Rectal smooth muscle tissue (tissue), 1 donor: ENCODE results near the gene MAN1C1.

Experiments used
- H3K27ac ChIP-seq: one replicate; pipeline ENCODE4 v1.7.0; 2013; ENCODE audit warnings: low read depth, low read length, inconsistent platforms
- H3K27me3 ChIP-seq: one replicate; pipeline ENCODE4 v1.7.0; 2013; ENCODE audit warnings: low read length; ENCODE audit not compliant: control insufficient read depth, insufficient read depth
- H3K36me3 ChIP-seq: one replicate; pipeline ENCODE4 v1.7.0; 2013; ENCODE audit warnings: low read length; ENCODE audit not compliant: control insufficient read depth, insufficient read depth
- H3K4me1 ChIP-seq: one replicate; pipeline ENCODE4 v1.7.0; 2013; ENCODE audit warnings: low read length; ENCODE audit not compliant: control insufficient read depth, insufficient read depth
- H3K4me3 ChIP-seq: one replicate; pipeline ENCODE4 v1.7.0; 2013; ENCODE audit warnings: low read length
- H3K9ac ChIP-seq: one replicate; pipeline ENCODE4 v1.7.0; 2013; ENCODE audit warnings: low read length

The MAN1C1 gene

DNA sequence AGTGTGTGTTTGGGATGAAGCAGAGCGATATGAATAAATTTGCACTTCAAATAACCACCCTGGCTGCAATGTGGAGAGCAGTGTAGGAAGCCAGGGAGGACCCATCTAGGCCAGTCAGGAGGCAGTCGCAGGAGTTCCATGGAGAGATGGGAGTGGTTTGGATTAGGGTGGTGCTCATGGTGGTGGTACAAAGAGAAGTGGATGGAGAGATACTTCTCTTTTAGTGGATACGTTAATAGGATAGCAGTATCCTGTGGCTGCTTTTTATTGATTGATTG is 58.2 kb downstream of the MAN1C1 start:
- Histone ChIP-seq H3K4me1 (no peaks in the 10 kb centered on the region), H3K9ac (no peak overlapping the region), H3K4me3 (no peak overlapping the region), H3K27ac (no peak overlapping the region), H3K27me3 (no peaks in the 10 kb centered on the region), H3K36me3 (no peaks in the 10 kb centered on the region)

DNA sequence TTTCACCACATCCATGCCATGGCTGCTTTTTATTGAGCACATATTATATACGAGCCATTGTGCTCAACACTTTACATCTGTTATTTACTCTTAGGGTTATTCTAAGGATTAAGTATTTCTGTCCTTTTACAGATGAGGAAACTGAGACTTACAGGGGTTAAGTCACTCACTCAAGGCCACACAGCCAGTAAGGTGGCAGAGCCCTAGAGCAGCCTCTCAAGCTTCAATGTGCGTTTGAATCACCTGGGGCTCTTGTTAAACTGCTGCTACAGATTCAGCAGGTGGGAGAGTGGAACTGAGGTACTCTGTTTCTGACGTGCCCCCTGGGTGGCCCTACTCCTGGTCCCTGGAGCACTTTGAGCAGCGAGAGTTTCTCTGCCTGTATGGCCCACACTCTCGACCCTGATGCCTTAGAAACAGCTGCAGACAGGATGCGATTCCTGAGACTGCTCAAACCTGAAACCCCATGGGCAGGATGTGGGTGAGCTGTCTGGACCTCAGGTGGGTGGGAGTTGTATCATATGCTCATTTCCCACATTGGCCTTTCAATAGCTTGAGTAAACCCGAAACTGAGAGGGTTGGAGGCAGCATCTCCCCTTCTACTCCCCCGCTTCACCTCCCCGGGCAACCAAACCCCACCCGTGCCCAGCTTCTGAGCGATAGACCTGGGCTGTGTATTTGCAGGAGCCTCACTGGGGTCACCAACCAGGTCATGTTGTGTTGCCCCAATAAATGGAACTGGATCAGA is 59.3 kb downstream of the MAN1C1 start:
- Histone ChIP-seq H3K27ac (no peak overlapping the region), H3K36me3 (no peaks in the 10 kb centered on the region), H3K9ac (no peak overlapping the region), H3K27me3 (no peaks in the 10 kb centered on the region), H3K4me3 (no peak overlapping the region), H3K4me1 (no peaks in the 10 kb centered on the region)

- H3K9ac ChIP-seq: no peak overlapping the region
- H3K4me3 ChIP-seq: no peak overlapping the region
- no peaks in the 10 kb centered on the region for H3K36me3 ChIP-seq
- H3K27ac ChIP-seq: no peak overlapping the region
- H3K27me3 ChIP-seq: no peaks in the 10 kb centered on the region
- no peaks in the 10 kb centered on the region for H3K4me1 ChIP-seq
Observed at GRCh38 chr1:25676488-25676887, 59.9 kb downstream of the MAN1C1 start.

GRCh38 chr1:25677193-25677773 is 60.7 kb downstream of the MAN1C1 start:
- no peaks in the 10 kb centered on the region for H3K4me1 ChIP-seq
- no peak overlapping the region for H3K9ac ChIP-seq
- no peaks in the 10 kb centered on the region for H3K27me3 ChIP-seq
- no peak overlapping the region for H3K4me3 ChIP-seq
- no peak overlapping the region for H3K27ac ChIP-seq
- H3K36me3 ChIP-seq: no peaks in the 10 kb centered on the region

GRCh38 chr1:25679171-25679570 is 62.6 kb downstream of the MAN1C1 start:
- Histone ChIP-seq H3K4me1 (no peaks in the 10 kb centered on the region), H3K4me3 (no peak overlapping the region), H3K9ac (no peak overlapping the region), H3K27ac (no peak overlapping the region), H3K36me3 (no peaks in the 10 kb centered on the region), H3K27me3 (no peaks in the 10 kb centered on the region)

GRCh38 chr1:25680701-25681100 is 64.1 kb downstream of the MAN1C1 start:
- Histone ChIP-seq H3K9ac (no peak overlapping the region), H3K4me1 (no peaks in the 10 kb centered on the region), H3K27ac (no peak overlapping the region), H3K36me3 (no peaks in the 10 kb centered on the region), H3K4me3 (no peak overlapping the region), H3K27me3 (no peaks in the 10 kb centered on the region)

DNA sequence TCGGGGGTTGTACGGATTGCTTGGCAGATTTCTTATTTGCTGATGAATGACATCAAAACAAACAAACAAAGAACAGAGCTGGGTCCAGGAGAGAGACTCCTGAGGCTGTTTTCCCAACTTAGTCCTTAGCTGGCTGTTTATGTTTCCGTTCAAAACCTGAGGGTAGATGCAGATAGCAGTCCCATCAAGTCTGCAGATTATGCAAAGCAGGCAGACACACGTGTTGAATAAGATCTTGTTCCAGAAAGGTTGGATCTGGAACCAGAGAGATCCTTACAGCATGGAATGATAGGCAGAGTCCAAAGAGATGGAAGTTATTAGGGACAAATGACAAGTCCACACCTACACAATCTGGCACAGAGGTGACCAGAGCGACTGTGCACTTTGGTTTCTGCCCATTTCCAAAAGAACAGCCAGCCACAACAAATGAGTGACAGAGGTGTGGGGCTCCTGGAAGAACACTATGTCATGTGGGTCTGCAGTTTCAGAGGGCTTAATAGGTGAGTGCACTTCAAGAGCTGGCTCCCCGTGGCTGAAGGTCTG is 65.5 kb downstream of the MAN1C1 start:
- Histone ChIP-seq H3K27me3 (no peaks in the 10 kb centered on the region), H3K4me3 (no peak overlapping the region), H3K9ac (no peak overlapping the region), H3K27ac (no peak overlapping the region), H3K36me3 (no peaks in the 10 kb centered on the region), H3K4me1 (no peaks in the 10 kb centered on the region)

DNA sequence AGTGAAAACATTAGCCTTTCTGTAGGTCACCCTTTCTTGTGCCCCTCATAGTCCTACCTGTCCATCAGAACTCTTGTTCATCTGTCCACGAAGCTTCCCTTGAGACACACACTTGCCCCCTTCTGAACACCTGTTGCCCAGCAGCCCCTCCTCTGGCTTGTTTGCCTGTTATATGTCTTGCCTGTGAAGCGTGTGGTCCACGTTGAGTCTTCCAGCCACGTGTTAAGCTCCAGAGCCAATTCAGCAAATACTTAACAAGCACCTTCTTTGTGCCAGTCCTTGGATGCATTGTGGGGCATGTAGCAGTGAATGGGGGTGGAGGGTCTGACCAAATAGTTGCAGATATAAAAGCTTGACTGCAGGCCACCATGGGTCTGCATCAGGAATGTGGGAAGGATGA is 66.6 kb downstream of the MAN1C1 start:
- no peak overlapping the region for H3K9ac ChIP-seq
- no peak overlapping the region for H3K4me3 ChIP-seq
- no peaks in the 10 kb centered on the region for H3K27me3 ChIP-seq
- no peak overlapping the region for H3K27ac ChIP-seq
- peaks cover under 1% of the 10 kb centered on the region for H3K4me1 ChIP-seq
- no peaks in the 10 kb centered on the region for H3K36me3 ChIP-seq

DNA sequence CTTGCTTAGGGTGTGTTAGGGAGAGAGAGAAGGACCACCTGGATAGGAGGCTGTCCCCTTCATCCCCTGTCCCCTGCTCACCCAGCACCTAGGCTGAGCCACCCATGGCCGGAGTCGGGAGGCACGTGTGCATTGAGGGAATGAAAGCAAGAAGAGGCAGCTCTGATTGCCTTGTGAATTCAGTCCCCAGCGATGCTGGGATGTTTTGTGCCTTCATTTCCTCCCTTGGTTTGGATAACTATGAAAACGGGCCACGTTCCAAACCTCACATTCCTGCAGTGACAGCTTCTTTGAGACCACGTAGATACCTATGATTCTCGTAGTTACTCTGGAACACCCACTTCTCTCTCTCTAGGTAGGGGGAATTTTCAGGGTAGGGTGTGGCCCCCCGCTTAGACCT is 67.1 kb downstream of the MAN1C1 start:
- Histone ChIP-seq H3K27ac (no peak overlapping the region), H3K9ac (no peak overlapping the region), H3K4me3 (no peak overlapping the region), H3K36me3 (no peaks in the 10 kb centered on the region), H3K27me3 (no peaks in the 10 kb centered on the region), H3K4me1 (peaks cover 6% of the 10 kb centered on the region)

DNA sequence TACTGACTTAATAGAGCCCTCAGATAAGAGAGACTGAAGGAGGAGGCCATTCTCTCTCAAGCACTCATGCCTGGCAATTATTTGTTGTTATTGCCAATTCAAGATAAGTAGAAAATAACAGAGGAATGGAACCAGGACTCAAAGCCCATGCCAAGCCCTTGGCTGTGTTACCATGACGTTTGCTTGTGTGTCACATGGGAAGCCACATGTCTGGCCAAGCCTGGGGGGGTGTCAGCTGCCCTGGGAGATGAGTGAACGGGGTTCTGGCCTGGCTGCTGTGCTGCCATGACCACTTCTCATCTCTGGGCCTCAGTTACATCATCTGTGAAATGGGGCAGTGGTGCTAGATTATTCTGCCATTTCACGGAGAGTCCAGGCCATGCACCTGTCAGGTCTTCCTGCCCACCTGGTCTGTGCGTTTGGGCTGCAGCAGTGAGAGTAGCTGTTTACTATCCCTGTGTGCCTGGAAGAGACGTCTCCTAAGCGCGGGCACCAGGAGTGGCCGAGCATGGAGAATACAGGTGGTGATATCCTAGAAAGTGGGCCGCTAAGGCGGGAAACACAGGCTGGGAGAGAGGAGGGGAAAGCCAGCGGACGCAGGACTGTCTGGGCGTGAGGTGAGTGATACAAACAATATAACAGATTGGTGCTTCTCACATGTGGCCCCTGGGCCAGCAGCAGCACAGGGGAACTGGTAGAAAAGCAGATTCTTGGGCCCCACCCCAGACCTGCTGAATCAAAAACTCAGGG is 67.8 kb downstream of the MAN1C1 start:
- H3K27me3 ChIP-seq: no peaks in the 10 kb centered on the region
- no peak overlapping the region for H3K27ac ChIP-seq
- H3K9ac ChIP-seq: no peak overlapping the region
- H3K36me3 ChIP-seq: no peaks in the 10 kb centered on the region
- H3K4me1 ChIP-seq: peaks cover 7% of the 10 kb centered on the region
- H3K4me3 ChIP-seq: no peak overlapping the region

DNA sequence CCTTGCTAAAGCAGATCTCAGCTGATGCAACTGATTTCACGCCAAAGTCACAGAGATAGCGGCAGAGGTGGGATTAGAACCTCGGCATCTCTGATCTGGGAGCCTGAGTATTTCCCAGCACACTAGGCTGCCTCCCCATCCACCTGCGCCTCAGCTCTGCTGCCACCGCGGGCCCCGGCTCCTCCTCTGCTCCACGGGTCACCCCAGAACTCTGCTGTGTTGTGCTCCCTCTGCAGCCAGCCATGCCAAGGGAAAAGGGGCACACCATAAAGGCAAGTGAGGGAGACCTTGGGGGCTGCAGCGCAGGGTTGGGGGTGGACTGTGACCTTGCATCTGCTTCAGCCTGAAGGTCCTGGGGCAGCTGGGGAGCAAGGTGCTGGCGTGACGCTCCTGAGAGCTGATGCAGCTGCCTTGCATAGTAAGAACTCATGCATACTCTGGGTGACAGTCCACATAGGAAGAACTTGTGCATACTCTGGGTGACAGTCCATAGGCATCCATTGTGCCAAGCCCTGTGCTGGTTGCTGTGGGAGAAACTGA is 68.7 kb downstream of the MAN1C1 start:
- Histone ChIP-seq H3K4me1 (peaks cover 7% of the 10 kb centered on the region), H3K9ac (no peak overlapping the region), H3K4me3 (no peak overlapping the region), H3K36me3 (no peaks in the 10 kb centered on the region), H3K27ac (no peak overlapping the region), H3K27me3 (no peaks in the 10 kb centered on the region)

DNA sequence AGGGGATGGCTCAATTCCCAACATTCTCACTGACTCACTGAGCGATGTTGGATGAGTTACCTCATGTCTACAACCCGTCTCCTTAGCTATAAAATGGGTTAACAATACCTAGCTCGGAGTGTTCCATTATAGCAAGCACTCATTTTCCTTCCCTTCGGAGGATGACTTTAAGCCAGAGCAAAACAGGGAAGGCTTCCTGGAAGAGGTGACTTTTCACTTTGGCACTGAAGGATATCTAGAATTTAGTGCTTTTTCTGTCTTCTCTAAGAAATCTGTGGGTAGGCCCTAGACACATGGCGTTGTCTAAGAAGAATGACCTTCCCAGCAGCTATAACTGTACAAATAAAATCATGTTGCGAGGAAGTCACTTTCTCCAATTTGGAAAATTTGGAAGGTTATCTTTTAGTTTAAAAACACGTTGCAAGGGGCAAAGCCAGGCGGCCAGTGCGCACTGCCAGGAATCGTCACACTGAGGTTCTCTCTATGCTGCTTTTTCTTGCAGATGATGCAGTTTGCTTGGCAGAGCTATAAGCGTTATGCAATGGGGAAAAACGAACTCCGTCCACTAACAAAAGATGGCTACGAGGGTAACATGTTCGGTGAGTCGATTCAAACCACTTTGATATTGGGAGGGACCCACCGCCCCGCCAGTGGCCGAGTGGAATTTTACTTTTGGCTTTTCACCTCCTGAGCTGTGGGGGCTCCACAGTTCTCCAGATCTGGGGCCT is 69.5 kb downstream of the MAN1C1 start:
- Histone ChIP-seq H3K4me1 (peaks cover 7% of the 10 kb centered on the region), H3K27me3 (no peaks in the 10 kb centered on the region), H3K4me3 (no peak overlapping the region), H3K36me3 (no peaks in the 10 kb centered on the region), H3K9ac (no peak overlapping the region), H3K27ac (no peak overlapping the region)
